PC-3 (cell line): Measurements from ENCODE around the gene ID2. TPM values are rescaled to one million over a fixed set of nuclear protein-coding genes. Genes with fewer than 3 reads are reported as not detected.

Source experiments
- ATAC-seq: fragments of 200-7000 bp; cut with Tn5 transposase; 2 replicates; pipeline ENCODE4 v1.9.1; 2020; ENCODE audit warnings: mild to moderate bottlenecking, moderate library complexity
- BruUV-seq: library from RNA; stranded (reverse); fragments of 400-500 nt; replicated peaks from 2 replicates; lab custom pipeline; 2021; lab: Mats Ljungman, UMichigan
- CTCF ChIA-PET: fragments of 300-600 bp; sonication (Branson Sonifier 250); formaldehyde crosslinking; loops from one replicate; lab custom pipeline; 2022; ENCODE audit warnings: antibody characterized with exemption; lab: Charles Lee
- POLR2A ChIA-PET: fragments of 300-600 bp; sonication (Branson Sonifier 250); formaldehyde crosslinking; loops from one replicate; lab custom pipeline; 2022; ENCODE audit warnings: antibody characterized with exemption; ENCODE audit not compliant: unreplicated experiment; lab: Charles Lee
- DNase-seq: peaks from one replicate; pipeline ENCODE4 v3.0.0-alpha.2; 2015
- H2AFZ ChIP-seq: fragments of 300-600 bp; sonication (generic); 2 replicates; pipeline ENCODE4 v1.6.0; 2016; ENCODE audit warnings: antibody characterized with exemption, low read length
- H3F3A ChIP-seq: fragments of 300-600 bp; sonication (generic); one replicate; pipeline ENCODE4 v1.6.0; 2017; ENCODE audit warnings: antibody characterized with exemption, low read length, control low read depth, mild to moderate bottlenecking; ENCODE audit not compliant: unreplicated experiment
- H3K27ac ChIP-seq: fragments of 300-600 bp; sonication (generic); 2 replicates; pipeline ENCODE4 v1.5.1; 2016; ENCODE audit warnings: mild to moderate bottlenecking, low read length
- H3K27me3 ChIP-seq: fragments of 300-600 bp; sonication (generic); 2 replicates; pipeline ENCODE4 v1.6.1; 2016; ENCODE audit warnings: low read length, mixed read lengths
- H3K36me3 ChIP-seq: fragments of 300-600 bp; sonication (generic); 2 replicates; pipeline ENCODE4 v1.6.1; 2016; ENCODE audit warnings: low read depth, mixed run types, low read length, mixed read lengths
- H3K4me1 ChIP-seq: fragments of 300-600 bp; sonication (generic); 2 replicates; pipeline ENCODE4 v1.5.1; 2016; ENCODE audit warnings: low read length; ENCODE audit not compliant: insufficient read depth
- H3K4me2 ChIP-seq: fragments of 300-600 bp; sonication (generic); 2 replicates; pipeline ENCODE4 v1.6.0; 2016; ENCODE audit warnings: low read length
- H3K4me3 ChIP-seq: fragments of 300-600 bp; sonication (generic); 2 replicates; pipeline ENCODE4 v1.5.1; 2016; ENCODE audit warnings: mild to moderate bottlenecking, low read length, mixed read lengths
- H3K79me2 ChIP-seq: fragments of 300-600 bp; sonication (generic); 2 replicates; pipeline ENCODE4 v1.6.1; 2017; ENCODE audit warnings: low read length, mixed read lengths
- H3K9ac ChIP-seq: fragments of 300-600 bp; sonication (generic); 2 replicates; pipeline ENCODE4 v1.6.0; 2016; ENCODE audit warnings: mild to moderate bottlenecking, low read length
- H3K9me2 ChIP-seq: fragments of 300-600 bp; sonication (generic); replicated peaks from 2 replicates; pipeline ENCODE4 v1.6.1; 2016; ENCODE audit warnings: mixed run types, low read length, mixed read lengths
- H3K9me3 ChIP-seq: fragments of 300-600 bp; sonication (generic); 2 replicates; pipeline ENCODE4 v1.6.1; 2016; ENCODE audit warnings: low read length, mixed read lengths
- H4K20me1 ChIP-seq: fragments of 300-600 bp; sonication (generic); 2 replicates; pipeline ENCODE4 v1.6.1; 2016; ENCODE audit warnings: low read length, mixed read lengths
- EZH2 ChIP-seq: fragments of 300-600 bp; sonication (generic); IDR thresholded peaks from one replicate; pipeline ENCODE4 v1.6.1; 2017; ENCODE audit warnings: antibody characterized with exemption, mild to moderate bottlenecking, low read length; ENCODE audit not compliant: unreplicated experiment
- EZH2phosphoT487 ChIP-seq: fragments of 300-600 bp; sonication (generic); IDR thresholded peaks from 2 replicates; pipeline ENCODE4 v1.6.1; 2018; ENCODE audit warnings: mild to moderate bottlenecking, antibody characterized with exemption, low read length, borderline replicate concordance
- intact Hi-C: fragments of 100-400 bp; cut with micrococcal nuclease; formaldehyde crosslinking; loops from 2 replicates; pipeline ENCODE4 v1.9.0; 2023
- total RNA-seq: library from RNA; depleted of rRNA; stranded (reverse); fragments of >200 nt; gene quantifications from 2 replicates; pipeline ENCODE4 v1.2.3, GENCODE V29; 2014
- TF ChIP-seq, protein P1 (sequence below): fragments of 300-600 bp; sonication (generic); conservative IDR thresholded peaks from 2 replicates; pipeline ENCODE4 v1.5.1; 2017; ENCODE audit warnings: antibody characterized with exemption, low read depth, mild to moderate bottlenecking, low read length

ID2 gene
- total RNA-seq, 1 experiment from 2014 or later = 92.1 TPM

DNA sequence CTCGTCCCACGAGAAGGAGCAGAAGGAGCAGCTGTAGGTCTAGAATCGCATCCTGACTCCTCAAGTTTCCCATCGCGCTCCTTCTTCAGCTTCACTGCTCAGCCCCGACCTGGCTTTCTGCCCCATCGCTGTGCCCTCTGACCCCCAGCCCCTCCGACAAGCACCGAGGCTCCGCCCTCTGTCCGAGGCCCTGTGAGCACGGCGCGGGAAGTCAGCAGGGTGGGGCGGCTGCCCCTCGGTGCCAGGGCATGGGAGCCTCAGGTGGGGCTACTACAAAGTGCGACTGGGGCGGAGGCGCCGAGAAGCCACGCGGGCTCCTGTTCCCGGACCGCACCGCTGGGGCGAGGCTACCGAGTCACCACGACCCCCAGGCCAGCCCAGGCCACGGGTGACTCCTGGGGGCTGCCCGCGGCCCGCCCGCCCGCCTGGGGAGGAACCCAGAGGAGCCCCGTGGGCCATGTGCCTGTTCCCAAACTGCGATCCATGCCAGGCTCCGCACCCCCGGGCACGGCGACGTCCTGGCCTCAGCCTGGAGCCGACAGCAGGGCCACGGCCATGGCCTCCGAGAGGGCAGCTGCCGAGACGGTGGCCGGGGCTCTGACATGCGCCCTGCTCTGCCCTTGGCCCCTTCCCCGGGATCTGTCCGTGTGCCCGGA lies 36.6 kb upstream of the ID2 start:
- no peak overlapping the region for H3K9ac ChIP-seq
- BruUV-seq = no TSS peak
- no peaks in the 10 kb centered on the region for H3K79me2 ChIP-seq
- no peaks in the 10 kb centered on the region for H3K9me3 ChIP-seq
- no peak for DNase-seq
- no peaks in the 10 kb centered on the region for H3K9me2 ChIP-seq
- H3K27ac ChIP-seq = no peak overlapping the region
- POLR2A ChIA-PET = no interaction called here
- ATAC-seq = no peak
- no peak overlapping the region for H3K4me3 ChIP-seq
- CTCF ChIA-PET = interaction anchor here (0.6 kb wide), 1 partner anchor 31 kb away, joined by 3 read pairs; no protein-coding TSS in a partner anchor
- no peak overlapping the region for H2AFZ ChIP-seq
- no peaks in the 10 kb centered on the region for H4K20me1 ChIP-seq
- H3F3A ChIP-seq = no peaks in the 10 kb centered on the region
- no peaks in the 10 kb centered on the region for H3K36me3 ChIP-seq
- no peaks in the 10 kb centered on the region for H3K27me3 ChIP-seq
- no peaks in the 10 kb centered on the region for H3K4me1 ChIP-seq
- intact Hi-C loops = no loop called here
- no peak overlapping the region for H3K4me2 ChIP-seq
- TF ChIP-seq EZH2 (no peak), EZH2phosphoT487 (no peak)
- TF ChIP-seq, protein P1, sequence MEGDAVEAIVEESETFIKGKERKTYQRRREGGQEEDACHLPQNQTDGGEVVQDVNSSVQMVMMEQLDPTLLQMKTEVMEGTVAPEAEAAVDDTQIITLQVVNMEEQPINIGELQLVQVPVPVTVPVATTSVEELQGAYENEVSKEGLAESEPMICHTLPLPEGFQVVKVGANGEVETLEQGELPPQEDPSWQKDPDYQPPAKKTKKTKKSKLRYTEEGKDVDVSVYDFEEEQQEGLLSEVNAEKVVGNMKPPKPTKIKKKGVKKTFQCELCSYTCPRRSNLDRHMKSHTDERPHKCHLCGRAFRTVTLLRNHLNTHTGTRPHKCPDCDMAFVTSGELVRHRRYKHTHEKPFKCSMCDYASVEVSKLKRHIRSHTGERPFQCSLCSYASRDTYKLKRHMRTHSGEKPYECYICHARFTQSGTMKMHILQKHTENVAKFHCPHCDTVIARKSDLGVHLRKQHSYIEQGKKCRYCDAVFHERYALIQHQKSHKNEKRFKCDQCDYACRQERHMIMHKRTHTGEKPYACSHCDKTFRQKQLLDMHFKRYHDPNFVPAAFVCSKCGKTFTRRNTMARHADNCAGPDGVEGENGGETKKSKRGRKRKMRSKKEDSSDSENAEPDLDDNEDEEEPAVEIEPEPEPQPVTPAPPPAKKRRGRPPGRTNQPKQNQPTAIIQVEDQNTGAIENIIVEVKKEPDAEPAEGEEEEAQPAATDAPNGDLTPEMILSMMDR = no peak

DNA sequence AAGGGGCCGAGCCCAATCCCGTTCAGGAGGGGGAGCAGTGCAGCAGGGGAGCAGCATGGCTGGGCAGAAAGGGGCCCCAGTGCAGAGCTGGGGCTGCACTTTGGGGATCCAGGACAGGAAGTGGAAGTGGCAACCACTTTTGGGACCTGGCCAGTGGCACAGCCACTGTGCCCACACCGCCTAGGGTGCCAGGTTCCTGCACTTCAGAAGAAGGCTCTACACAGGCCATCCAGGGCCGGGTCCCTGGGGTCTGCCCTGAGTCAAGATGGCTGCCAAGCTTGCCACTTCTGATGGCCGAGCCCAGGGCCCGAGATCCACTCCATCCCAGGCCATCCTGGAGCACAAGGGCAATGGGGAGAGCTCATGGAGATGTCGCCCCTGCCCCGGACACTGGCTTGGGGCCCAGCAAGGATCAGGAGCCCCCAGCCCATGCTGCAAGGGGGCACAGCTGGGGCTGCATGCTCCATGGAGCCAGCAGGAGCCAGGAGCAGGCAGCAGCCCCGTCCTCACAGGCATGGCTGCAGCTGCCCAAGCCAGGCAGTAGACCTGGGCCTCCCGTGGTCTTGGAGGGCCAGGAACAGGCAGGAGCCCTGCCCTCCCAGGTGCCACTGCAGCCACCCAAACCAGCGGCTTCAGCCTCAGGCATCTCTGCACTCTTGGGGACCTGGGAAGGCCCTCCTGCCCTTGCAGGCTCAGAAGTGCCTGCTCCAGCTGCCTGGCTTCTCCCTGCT lies 35.0 kb upstream of the ID2 start:
- no peaks in the 10 kb centered on the region for H3K36me3 ChIP-seq
- no peak overlapping the region for H3K9ac ChIP-seq
- H3K27me3 ChIP-seq = no peaks in the 10 kb centered on the region
- CTCF ChIA-PET = no interaction called here
- BruUV-seq = no TSS peak
- no peak for DNase-seq
- H3K27ac ChIP-seq = no peak overlapping the region
- no peaks in the 10 kb centered on the region for H3K9me3 ChIP-seq
- H3K4me3 ChIP-seq = no peak overlapping the region
- TF ChIP-seq, protein P1 = no peak
- no peak for TF ChIP-seq EZH2
- no peak for TF ChIP-seq EZH2phosphoT487
- no peak overlapping the region for H2AFZ ChIP-seq
- POLR2A ChIA-PET = no interaction called here
- H3K4me1 ChIP-seq = no peaks in the 10 kb centered on the region
- no peaks in the 10 kb centered on the region for H3K9me2 ChIP-seq
- no peaks in the 10 kb centered on the region for H3K79me2 ChIP-seq
- H3K4me2 ChIP-seq = no peak overlapping the region
- H3F3A ChIP-seq = no peaks in the 10 kb centered on the region
- H4K20me1 ChIP-seq = no peaks in the 10 kb centered on the region
- no peak for ATAC-seq
- intact Hi-C loops = no loop called here

DNA sequence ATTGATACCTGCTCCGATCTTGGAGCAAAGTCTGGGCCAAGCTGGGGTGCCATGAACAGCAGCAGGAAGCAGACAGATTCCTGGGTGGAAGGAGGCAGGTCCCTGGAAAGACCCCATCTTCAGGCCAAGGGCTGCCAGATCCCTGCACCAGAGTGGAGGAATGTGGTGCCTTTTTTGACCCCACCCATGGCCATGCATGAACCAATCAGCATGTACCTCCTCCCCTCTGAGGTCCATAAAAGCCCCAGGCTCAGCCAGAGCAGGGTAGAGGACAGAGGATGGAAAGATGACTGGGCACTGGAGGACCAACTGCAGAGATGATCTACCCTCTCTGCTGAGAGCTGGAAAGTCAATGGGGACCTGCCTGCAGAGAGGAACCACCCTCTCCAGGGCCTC lies 34.4 kb upstream of the ID2 start:
- Histone ChIP-seq H3K27ac (no peak overlapping the region), H3K4me1 (no peaks in the 10 kb centered on the region), H3F3A (no peaks in the 10 kb centered on the region), H3K9ac (no peak overlapping the region), H4K20me1 (no peaks in the 10 kb centered on the region), H3K9me3 (no peaks in the 10 kb centered on the region), H2AFZ (no peak overlapping the region), H3K79me2 (no peaks in the 10 kb centered on the region), H3K27me3 (no peaks in the 10 kb centered on the region), H3K9me2 (no peaks in the 10 kb centered on the region), H3K4me3 (no peak overlapping the region), H3K4me2 (no peak overlapping the region), H3K36me3 (no peaks in the 10 kb centered on the region)
- no TSS peak for BruUV-seq
- POLR2A ChIA-PET = no interaction called here
- CTCF ChIA-PET = no interaction called here
- intact Hi-C loops = no loop called here
- DNase-seq (no peak), ATAC-seq (no peak)
- no peak for TF ChIP-seq EZH2
- no peak for TF ChIP-seq EZH2phosphoT487
- TF ChIP-seq, protein P1 = no peak
